ENCODE measurements around the gene SAMSN1.
"Not testable (repeated sequence)": the region's sequence is repeated elsewhere in the genome, so short reads cannot be mapped to it uniquely, and the experiment has no call there.

SAMSN1 gene

DNA sequence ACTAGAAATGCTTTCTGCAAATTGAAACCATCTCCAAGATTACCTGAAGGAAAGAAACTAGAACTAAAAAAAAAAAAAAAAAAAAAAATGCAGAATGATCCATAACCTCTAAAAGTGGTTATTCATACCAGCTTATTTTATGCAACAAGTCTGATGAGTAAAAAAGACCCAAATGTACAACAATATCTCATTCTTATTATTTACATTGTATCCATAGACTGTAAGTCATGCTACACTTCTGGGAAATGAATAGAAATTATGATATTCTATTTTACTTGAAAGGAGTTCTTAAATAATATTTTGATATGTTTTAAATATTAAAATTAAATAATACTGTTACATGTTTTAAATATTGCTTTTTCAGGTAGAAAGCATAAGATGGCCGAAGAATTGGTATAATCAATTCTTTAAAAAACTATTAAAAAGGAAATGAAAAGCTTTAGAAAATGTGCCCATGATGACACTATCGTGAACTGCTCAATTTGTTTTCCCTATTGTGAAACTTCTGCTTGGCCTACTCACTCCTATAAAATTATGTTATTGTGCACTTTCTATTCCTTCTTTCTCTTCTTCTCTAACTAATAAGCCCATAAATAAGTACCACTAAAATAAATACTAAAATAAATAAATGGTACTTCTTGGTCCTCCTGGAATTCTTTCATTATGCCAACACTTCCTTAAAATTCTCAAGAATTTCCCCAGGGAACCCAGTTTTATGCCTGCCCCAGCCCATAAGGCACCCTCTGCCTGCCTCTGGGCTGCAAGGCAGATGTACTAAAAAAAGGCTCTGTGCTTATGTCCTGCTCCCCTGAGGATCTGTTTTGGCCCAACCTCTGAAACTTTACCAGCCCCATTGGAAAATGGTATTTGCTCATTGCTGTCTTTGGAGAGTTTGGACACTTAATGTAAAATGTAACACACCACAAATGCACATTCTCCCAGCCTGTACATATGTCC is 18.1 kb downstream of the SAMSN1 start:
- no peak for DNase-seq

DNA sequence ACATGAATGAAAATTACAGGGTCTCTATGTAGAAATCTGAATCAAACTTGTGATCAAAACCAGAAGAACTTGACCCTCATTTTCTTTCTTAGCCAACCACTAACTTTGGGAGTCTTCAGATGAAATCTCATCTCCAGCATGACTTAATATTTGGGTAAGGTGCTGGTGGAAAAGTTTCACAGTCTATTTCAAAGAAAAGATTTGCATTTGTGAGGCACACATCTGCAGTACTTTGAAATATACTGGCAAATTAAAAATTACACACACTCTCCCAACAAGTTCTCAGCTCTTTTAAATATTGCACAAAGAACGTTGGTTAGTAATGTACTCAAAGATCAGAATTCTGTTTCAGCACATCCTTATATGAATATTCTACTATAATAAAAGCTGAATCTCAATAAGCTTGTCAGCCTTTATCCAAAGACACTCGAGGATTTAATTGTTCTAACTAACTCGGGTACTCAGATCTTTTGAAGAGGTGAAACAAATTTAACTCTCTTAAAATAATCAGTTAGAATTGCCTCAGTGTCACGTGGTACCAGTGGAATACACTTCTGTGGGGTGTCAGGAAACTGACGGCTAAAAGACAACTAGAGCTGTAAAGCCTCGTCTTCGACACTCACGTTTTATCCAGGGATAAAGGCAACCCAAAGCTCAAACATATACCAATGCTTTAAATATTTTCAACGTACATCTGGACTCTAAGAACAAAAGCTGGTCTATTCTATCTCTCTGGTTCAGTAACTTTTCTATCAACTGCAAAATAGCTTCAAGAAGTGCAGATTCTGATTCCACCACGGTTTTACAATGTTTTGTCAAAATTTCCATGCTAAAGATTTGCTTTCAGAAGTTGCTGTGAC is 19.0 kb downstream of the SAMSN1 start:
- DNase-seq, result no peak

- DNase-seq, result no peak
These were observed 19.9 kb downstream of the SAMSN1 start for GRCh38 chr21:14526199-14526598.

DNA sequence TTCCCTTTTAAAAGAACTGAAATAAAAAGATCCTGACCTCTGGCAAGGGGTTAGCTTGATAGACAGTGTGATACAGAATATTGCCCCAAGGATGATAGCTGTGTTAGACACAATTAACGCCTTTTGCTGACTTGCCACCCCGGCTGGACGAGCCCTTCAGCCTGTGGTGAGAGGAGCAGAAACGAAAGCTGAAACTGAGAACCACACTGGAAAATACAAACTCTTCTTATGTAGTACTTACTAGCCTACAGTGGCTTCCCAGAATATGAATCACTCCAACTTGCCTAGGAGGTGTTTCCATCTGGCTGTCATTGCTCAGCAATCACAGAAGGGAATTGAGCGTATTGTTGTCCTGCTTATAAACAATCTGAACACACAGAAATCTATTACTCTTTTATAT is 22.9 kb downstream of the SAMSN1 start:
- DNase-seq, result peak; percentile 36

DNA sequence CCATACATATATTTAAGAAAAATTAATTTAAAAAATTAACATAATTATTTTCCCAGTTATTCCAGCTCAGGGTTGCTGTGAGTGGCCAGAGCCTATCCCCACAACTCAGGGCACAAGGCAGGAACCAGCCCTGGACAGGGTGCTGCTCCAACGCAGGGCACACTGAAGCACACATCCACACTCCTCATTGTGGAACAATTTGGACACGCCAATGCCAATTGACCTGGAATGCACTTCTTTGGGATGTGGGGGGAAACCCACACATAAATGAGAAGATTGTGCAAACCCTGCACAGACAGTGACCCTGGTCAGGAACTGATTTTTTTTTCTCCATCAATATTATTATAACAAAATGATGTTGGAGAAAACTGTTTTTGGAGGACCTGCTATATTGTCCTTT is 23.4 kb downstream of the SAMSN1 start:
- no peak for DNase-seq

- no peak for DNase-seq
These were observed 25.6 kb downstream of the SAMSN1 start for GRCh38 chr21:14520535-14520934.

DNA sequence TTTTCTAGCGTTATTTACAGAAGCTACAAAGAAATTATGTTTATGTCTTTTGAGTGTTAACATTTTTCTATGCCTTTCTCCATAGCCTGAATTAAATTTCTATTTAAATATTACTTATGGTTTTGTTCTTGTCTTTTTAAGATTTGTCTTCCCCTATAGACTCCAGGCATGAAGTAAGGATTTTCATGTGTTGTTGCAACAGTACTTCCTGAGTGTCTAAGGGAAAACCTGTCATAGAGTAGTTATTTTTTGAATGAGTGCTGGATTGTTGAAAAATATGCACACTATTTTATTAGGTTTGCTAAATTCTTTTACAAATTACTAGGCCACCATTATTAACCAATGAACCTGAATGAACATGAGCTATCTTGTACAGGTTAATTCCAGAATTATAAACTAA is 27.1 kb downstream of the SAMSN1 start:
- no peak for DNase-seq

- no peak for DNase-seq
These were observed 32.3 kb downstream of the SAMSN1 start for GRCh38 chr21:14513804-14514203.

- not testable (repeated sequence) for DNase-seq
These were observed 39.2 kb downstream of the SAMSN1 start for GRCh38 chr21:14506859-14507457.

DNA sequence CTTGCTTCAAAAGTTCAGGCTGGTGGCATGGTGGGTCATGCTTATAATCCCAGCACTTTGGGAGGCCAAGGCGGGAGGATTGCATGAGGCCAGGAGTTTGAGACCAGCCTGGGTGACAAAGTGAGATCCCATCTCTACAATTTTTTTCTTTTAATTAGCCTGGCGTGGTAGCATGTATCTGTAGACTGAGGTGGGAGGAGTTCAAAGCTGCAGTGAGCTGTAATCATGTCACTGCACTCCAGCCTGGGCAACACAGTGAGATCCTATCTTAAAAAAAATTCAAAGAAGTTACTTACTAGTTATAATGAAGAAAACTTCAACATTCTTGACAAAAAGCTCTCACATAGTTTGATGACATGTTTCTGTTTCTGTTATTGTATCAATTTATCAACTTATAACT is 45.2 kb downstream of the SAMSN1 start:
- DNase-seq, result no peak

- DNase-seq, result no peak
These were observed 46.8 kb downstream of the SAMSN1 start for GRCh38 chr21:14499316-14499715.

GRCh38 chr21:14497825-14498224 is 48.3 kb downstream of the SAMSN1 start:
- no peak for DNase-seq

- DNase-seq, result no peak
These were observed 51.0 kb downstream of the SAMSN1 start for GRCh38 chr21:14495075-14495474.

DNA sequence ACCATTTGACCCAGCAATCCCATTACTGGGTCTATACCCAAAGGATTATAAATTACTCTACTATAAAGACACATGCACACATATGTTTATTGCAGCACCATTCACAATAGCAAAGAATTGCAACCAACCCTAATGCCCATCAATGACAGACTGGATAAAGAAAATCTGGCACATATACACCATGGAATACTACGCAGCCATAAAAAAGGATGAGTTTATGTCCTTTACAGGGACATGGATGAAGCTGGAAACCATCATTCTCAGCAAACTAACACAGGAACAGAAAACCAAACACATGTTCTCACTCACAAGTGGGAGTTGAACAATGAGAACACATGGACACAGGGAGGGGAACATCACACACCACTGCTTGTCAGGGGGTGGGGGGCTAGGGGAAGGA is 51.9 kb downstream of the SAMSN1 start:
- not testable (repeated sequence) for DNase-seq

- DNase-seq, result no peak
These were observed 52.4 kb downstream of the SAMSN1 start for GRCh38 chr21:14493731-14494130.

- DNase-seq, result no peak
These were observed 53.2 kb downstream of the SAMSN1 start for GRCh38 chr21:14492931-14493330.

DNA sequence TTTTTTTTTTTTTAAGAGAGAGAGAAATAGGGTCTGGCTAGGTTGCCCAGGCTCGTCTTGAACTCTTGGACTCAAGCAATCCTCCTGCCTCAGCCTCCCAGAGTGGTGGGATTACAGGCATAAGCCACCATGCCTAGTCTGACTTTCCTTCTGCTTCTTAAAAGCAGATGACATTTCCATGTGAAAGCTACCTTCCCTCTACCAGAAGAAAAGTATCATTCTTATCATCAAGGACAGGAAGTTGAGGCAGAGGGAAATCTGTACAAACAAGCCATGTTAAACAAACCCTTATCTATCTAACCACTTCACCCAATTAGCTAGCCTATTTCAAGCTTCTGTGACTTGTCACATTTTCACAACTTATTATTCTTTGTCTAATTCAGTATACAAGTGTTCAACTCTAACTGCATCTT is 54.8 kb downstream of the SAMSN1 start:
- no peak for DNase-seq

DNA sequence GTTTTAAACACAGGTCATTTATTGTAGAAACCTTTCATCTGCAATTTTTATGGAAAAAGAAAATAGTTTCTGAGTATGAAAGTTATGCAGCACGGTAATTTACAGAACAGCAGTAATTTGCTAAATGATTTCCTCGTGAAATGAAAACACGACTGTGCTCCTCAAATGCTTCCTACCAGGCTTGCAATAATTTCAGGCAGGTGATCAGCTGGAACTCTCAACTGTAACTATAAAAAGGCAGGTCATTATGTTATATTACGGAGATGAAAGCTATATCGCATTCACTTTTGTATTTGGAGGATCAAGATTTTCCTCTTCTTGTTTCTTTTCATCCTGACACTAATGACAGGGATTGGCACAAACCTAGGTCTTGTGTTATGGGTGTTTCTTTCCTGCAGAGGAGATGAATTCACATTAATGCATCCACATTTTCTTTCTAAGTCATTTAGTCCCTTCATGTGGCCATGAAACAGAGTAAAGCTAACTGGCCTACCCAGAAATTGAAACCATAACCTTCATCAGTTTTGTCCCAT is 57.4 kb downstream of the SAMSN1 start:
- DNase-seq, result no peak

- no peak for DNase-seq
These were observed 58.4 kb downstream of the SAMSN1 start for GRCh38 chr21:14487490-14488432.

DNA sequence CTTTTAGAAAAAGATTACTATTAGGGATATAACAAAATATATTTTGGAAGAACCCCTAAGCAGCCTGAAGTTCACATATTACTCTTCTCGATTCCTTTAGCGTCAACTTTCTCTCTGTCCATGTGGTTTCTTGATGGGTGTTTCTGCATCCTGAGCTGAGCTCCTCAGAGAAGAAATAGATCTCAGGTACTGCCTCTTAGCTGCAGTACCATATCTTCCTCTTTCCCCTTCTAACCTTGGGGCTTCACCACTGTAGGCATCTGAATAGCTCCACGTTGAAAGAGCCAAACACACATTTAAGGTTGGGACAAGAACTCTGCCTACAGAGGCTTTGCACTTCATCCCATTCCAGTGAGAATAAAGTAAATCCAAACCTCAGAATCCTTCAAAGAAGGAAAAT is 59.2 kb downstream of the SAMSN1 start:
- DNase-seq, result no peak

GRCh38 chr21:14484188-14485009 is 61.7 kb downstream of the SAMSN1 start:
- DNase-seq, result no peak

Measured in stimulated activated CD4-positive, alpha-beta T cell treated with anti-CD3 and anti-CD28 coated beads, Interleukin-12 subunit alpha, Interleukin-12 subunit beta, amount 100 ng/mL, for 4 hours (primary cell).